ENCODE measurements around the gene ST8SIA4. TPM values are rescaled to one million over a fixed set of nuclear protein-coding genes. Genes with fewer than 3 reads are reported as not detected.

The ST8SIA4 gene
- total RNA-seq, 2 donors from 2014 or later: 25.2 to 47.0 TPM

DNA sequence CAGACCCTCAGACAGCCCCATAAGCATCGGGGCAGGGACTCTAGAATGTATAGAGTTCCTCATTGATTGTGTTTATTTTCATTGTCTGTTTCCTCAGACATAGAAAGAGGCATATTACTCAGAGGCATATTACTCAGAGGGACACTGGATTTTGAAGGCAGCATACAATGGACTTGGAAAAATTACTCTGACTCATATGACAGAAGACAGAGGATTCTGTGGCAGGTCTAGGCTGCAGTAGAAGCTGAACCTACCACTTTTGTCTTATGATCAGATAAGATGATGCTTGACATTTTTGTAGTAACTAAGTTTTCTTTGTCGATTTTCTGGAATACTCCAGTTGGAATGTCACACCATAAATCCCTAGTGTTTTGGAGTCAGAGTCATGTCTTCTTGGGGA is 105.2 kb downstream of the ST8SIA4 start:
- 85 to 100% methylated on average over 1 to 2 of the region's 2 CpGs for WGBS, 2 experiments (ENCODE audit: insufficient coverage in 1 of 2, insufficient read length in 1 of 2)
- H3K4me3 Mint-ChIP-seq: no peak overlapping the region

DNA sequence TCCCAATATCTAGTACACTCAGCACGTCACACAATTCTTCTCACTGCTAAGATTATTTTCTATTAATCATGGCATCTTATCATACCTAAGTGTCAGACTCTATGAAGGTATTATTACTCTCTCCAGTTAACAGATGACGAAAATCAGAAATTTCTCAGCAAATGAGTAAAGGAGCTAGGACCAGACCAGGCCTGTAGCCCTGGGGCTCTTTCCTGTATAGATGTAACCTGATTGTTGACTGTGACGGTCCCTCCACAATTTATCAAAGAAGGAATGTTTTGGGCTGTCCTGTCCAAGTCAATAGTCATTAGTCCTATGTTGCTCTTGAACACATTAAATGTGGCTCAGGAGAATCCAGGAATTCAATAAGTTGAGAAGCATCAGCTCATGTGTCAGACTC is 106.2 kb downstream of the ST8SIA4 start:
- H3K4me1 Mint-ChIP-seq: peaks cover 5% of the 10 kb centered on the region
- 92 to 100% methylated on average over 3 of the region's 3 CpGs for WGBS, 2 experiments (ENCODE audit: insufficient coverage in 1 of 2, insufficient read length in 1 of 2)
- Histone ChIP-seq H3K27me3 (ENCODE audit: control insufficient read depth, insufficient read depth, low read length, poor library complexity, severe bottlenecking) (no peaks in the 10 kb centered on the region), H3K4me3 (ENCODE audit: low read length) (no peak overlapping the region), H3K9ac (ENCODE audit: extremely low read depth, low read length, poor library complexity, severe bottlenecking) (no peak overlapping the region), H3K4me1 (ENCODE audit: control insufficient read depth, insufficient read depth, low read length) (no peaks in the 10 kb centered on the region), H3K36me3 (ENCODE audit: control insufficient read depth, insufficient read depth, low read length) (no peaks in the 10 kb centered on the region), H3K27ac (ENCODE audit: low read depth, low read length) (no peak overlapping the region), H3K9me3 (ENCODE audit: control insufficient read depth, low read length) (peaks cover 8% of the 10 kb centered on the region)
- TF ChIP-seq, protein P1, sequence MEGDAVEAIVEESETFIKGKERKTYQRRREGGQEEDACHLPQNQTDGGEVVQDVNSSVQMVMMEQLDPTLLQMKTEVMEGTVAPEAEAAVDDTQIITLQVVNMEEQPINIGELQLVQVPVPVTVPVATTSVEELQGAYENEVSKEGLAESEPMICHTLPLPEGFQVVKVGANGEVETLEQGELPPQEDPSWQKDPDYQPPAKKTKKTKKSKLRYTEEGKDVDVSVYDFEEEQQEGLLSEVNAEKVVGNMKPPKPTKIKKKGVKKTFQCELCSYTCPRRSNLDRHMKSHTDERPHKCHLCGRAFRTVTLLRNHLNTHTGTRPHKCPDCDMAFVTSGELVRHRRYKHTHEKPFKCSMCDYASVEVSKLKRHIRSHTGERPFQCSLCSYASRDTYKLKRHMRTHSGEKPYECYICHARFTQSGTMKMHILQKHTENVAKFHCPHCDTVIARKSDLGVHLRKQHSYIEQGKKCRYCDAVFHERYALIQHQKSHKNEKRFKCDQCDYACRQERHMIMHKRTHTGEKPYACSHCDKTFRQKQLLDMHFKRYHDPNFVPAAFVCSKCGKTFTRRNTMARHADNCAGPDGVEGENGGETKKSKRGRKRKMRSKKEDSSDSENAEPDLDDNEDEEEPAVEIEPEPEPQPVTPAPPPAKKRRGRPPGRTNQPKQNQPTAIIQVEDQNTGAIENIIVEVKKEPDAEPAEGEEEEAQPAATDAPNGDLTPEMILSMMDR (conservative IDR thresholded peaks at IDR 0.05): no peak
- H3K9me3 Mint-ChIP-seq: no peaks in the 10 kb centered on the region
- no peak for DNase-seq
- H3K36me3 Mint-ChIP-seq (ENCODE audit: low read depth): no peaks in the 10 kb centered on the region
- no peak overlapping the region for H3K4me3 Mint-ChIP-seq
- H3K27me3 Mint-ChIP-seq (ENCODE audit: insufficient read depth): no peaks in the 10 kb centered on the region
- H3K27ac Mint-ChIP-seq: no peak overlapping the region

More for the DNA sequence above, 105.2 kb downstream of the ST8SIA4 start:
- Mint-ChIP-seq H3K27ac (no peak overlapping the region), H3K9me3 (no peaks in the 10 kb centered on the region), H3K36me3 (ENCODE audit: low read depth) (no peaks in the 10 kb centered on the region), H3K4me1 (peaks cover 5% of the 10 kb centered on the region), H3K27me3 (ENCODE audit: insufficient read depth) (no peaks in the 10 kb centered on the region)
- no peak overlapping the region for H3K4me3 ChIP-seq (ENCODE audit: low read length)
- no peak overlapping the region for H3K9ac ChIP-seq (ENCODE audit: extremely low read depth, low read length, poor library complexity, severe bottlenecking)
- TF ChIP-seq, protein P1 (conservative IDR thresholded peaks at IDR 0.05): no peak
- peaks cover 8% of the 10 kb centered on the region for H3K9me3 ChIP-seq (ENCODE audit: control insufficient read depth, low read length)
- no peak overlapping the region for H3K27ac ChIP-seq (ENCODE audit: low read depth, low read length)
- no peaks in the 10 kb centered on the region for H3K27me3 ChIP-seq (ENCODE audit: control insufficient read depth, insufficient read depth, low read length, poor library complexity, severe bottlenecking)
- H3K4me1 ChIP-seq (ENCODE audit: control insufficient read depth, insufficient read depth, low read length): no peaks in the 10 kb centered on the region
- no peaks in the 10 kb centered on the region for H3K36me3 ChIP-seq (ENCODE audit: control insufficient read depth, insufficient read depth, low read length)
- no peak for DNase-seq

DNA sequence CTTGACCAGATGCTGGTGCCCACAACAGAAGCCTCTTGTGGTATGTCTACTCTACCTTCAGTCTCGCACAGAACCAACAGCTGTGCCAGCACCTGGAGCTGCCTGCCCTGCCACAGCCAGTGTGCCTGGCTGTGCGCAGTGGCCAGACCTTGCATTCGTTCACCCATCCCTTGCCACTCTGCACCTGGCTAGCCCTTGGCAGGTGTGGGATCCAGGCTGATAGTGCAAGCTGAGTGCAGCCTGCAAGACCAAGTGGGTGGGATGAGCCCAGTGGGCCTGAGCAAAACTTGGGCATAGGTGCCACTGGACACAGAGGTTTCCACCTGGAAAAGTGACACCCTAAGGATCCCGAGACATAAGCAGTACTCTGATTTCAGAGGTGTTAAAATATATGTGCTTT is 108.2 kb downstream of the ST8SIA4 start:
- Mint-ChIP-seq H3K9me3 (no peaks in the 10 kb centered on the region), H3K27me3 (ENCODE audit: insufficient read depth) (no peaks in the 10 kb centered on the region), H3K36me3 (ENCODE audit: low read depth) (no peaks in the 10 kb centered on the region), H3K27ac (no peak overlapping the region), H3K4me3 (no peak overlapping the region), H3K4me1 (peaks cover 11% of the 10 kb centered on the region)
- H3K27me3 ChIP-seq (ENCODE audit: control insufficient read depth, insufficient read depth, low read length, poor library complexity, severe bottlenecking): no peaks in the 10 kb centered on the region
- H3K9me3 ChIP-seq (ENCODE audit: control insufficient read depth, low read length): peaks cover 8% of the 10 kb centered on the region
- no peak overlapping the region for H3K9ac ChIP-seq (ENCODE audit: extremely low read depth, low read length, poor library complexity, severe bottlenecking)
- no peak overlapping the region for H3K4me3 ChIP-seq (ENCODE audit: low read length)
- TF ChIP-seq, protein P1 (conservative IDR thresholded peaks at IDR 0.05): no peak
- WGBS, 2 experiments (ENCODE audit: insufficient coverage in 1 of 2, insufficient read length in 1 of 2): 92 to 95% methylated on average over 3 to 4 of the region's 4 CpGs
- DNase-seq: no peak
- no peaks in the 10 kb centered on the region for H3K36me3 ChIP-seq (ENCODE audit: control insufficient read depth, insufficient read depth, low read length)
- H3K4me1 ChIP-seq (ENCODE audit: control insufficient read depth, insufficient read depth, low read length): no peaks in the 10 kb centered on the region
- no peak overlapping the region for H3K27ac ChIP-seq (ENCODE audit: low read depth, low read length)
